Measurements from ENCODE around the gene ZBTB25. TPM values are rescaled to one million over a fixed set of nuclear protein-coding genes. Genes with fewer than 3 reads are reported as not detected.

ZBTB25 gene
- total RNA-seq, 4 donors from 2014 or later: 4.8 to 10.2 (median 5.6) TPM

DNA sequence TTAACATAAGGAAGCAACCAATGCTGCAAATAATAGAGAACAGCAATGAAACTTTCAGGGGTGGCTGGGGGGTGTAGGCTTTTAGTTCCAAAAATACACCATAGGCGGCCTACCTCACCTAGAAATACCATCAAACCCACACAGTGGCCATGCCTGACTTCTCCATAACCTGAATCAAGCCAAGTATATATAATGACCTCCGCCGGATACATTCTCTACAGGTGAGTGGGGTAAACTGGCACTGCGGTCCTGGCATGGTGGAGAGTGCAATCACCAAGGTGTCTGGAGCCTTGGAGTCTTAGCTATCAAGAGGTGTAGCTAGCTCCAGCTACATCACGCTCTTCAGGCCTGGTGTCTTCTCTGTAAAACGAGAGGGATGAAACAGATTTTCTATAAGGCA lies 1.2 kb downstream of the ZBTB25 start:
- Histone ChIP-seq H3K36me3 (no peaks in the 10 kb centered on the region), H3K4me3 (peak overlapping the region; percentile 71 to 92 (median 74)), H3K9me3 (no peaks in the 10 kb centered on the region), H3K4me1 (peaks cover 11 to 56% (median 48%) of the 10 kb centered on the region in 4 donors), H3K27ac (peak overlapping the region; percentile 98 to 100 (median 100)), H3K27me3 (no peaks in the 10 kb centered on the region)
- no peak for DNase-seq
- intact Hi-C loops (cut with DNase I; ENCODE audit: low total_unique reads): no loop called here
- WGBS, 2 donors (ENCODE audit: low coverage in 1 of 2): 18 to 80% methylated on average over 1 to 6 of the region's 6 CpGs
- TF ChIP-seq POLR2AphosphoS5 (IDR thresholded peaks at IDR 0.05) (no peak), POLR2A (IDR thresholded peaks at IDR 0.05) (no peak)
- in situ Hi-C loops (cut with MboI; ENCODE audit: low pct_ligation_motif_present in 1 of 4, low pct_unique_long_range_greater_than_20kb in 1 of 4, low sequenced_read_pairs in 3 of 4): no loop called here

GRCh38 chr14:64501411-64502171 lies 2.0 kb downstream of the ZBTB25 start:
- H3K9me3 ChIP-seq: no peaks in the 10 kb centered on the region
- peak overlapping the region in 2 of 4 donors; percentile 1 to 75 for H3K4me3 ChIP-seq
- peak overlapping the region; percentile 98 to 100 (median 100) for H3K27ac ChIP-seq
- DNase-seq: peak; percentile 68
- peak; percentile 69 to 75 (median 74) for TF ChIP-seq POLR2AphosphoS5 (IDR thresholded peaks at IDR 0.05)
- TF ChIP-seq POLR2A (IDR thresholded peaks at IDR 0.05): peak; percentile 43
- TF ChIP-seq EP300 (IDR thresholded peaks at IDR 0.05; ENCODE audit: low read depth): peak; percentile 60
- TF ChIP-seq, protein P1, sequence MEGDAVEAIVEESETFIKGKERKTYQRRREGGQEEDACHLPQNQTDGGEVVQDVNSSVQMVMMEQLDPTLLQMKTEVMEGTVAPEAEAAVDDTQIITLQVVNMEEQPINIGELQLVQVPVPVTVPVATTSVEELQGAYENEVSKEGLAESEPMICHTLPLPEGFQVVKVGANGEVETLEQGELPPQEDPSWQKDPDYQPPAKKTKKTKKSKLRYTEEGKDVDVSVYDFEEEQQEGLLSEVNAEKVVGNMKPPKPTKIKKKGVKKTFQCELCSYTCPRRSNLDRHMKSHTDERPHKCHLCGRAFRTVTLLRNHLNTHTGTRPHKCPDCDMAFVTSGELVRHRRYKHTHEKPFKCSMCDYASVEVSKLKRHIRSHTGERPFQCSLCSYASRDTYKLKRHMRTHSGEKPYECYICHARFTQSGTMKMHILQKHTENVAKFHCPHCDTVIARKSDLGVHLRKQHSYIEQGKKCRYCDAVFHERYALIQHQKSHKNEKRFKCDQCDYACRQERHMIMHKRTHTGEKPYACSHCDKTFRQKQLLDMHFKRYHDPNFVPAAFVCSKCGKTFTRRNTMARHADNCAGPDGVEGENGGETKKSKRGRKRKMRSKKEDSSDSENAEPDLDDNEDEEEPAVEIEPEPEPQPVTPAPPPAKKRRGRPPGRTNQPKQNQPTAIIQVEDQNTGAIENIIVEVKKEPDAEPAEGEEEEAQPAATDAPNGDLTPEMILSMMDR (IDR thresholded peaks at IDR 0.05): no peak
- H3K27me3 ChIP-seq: no peaks in the 10 kb centered on the region
- WGBS, 2 donors (ENCODE audit: low coverage in 1 of 2): 20 to 29% methylated on average over 4 to 8 of the region's 8 CpGs
- in situ Hi-C loops (cut with MboI; ENCODE audit: low pct_ligation_motif_present in 1 of 4, low pct_unique_long_range_greater_than_20kb in 1 of 4, low sequenced_read_pairs in 3 of 4) (no loop called here), intact Hi-C loops (cut with DNase I; ENCODE audit: low total_unique reads) (no loop called here)
- H3K4me1 ChIP-seq: peaks cover 11 to 47% (median 39%) of the 10 kb centered on the region in 4 donors
- no peaks in the 10 kb centered on the region for H3K36me3 ChIP-seq

GRCh38 chr14:64500088-64500487 lies 3.5 kb downstream of the ZBTB25 start:
- Histone ChIP-seq H3K4me3 (no peak overlapping the region), H3K27ac (peak overlapping the region in 1 of 4 donors; percentile 99), H3K36me3 (no peaks in the 10 kb centered on the region), H3K27me3 (no peaks in the 10 kb centered on the region), H3K4me1 (peaks cover 11 to 37% (median 30%) of the 10 kb centered on the region in 4 donors), H3K9me3 (no peaks in the 10 kb centered on the region)
- in situ Hi-C loops (cut with MboI; ENCODE audit: low pct_ligation_motif_present in 1 of 4, low pct_unique_long_range_greater_than_20kb in 1 of 4, low sequenced_read_pairs in 3 of 4) (no loop called here), intact Hi-C loops (cut with DNase I; ENCODE audit: low total_unique reads) (no loop called here)
- 93 to 100% methylated on average over 1 of the region's 1 CpG for WGBS, 2 donors (ENCODE audit: low coverage in 1 of 2)
- TF ChIP-seq POLR2A (IDR thresholded peaks at IDR 0.05): no peak
- TF ChIP-seq, protein P1 (IDR thresholded peaks at IDR 0.05): no peak
- TF ChIP-seq POLR2AphosphoS5 (IDR thresholded peaks at IDR 0.05): no peak
- no peak for TF ChIP-seq EP300 (IDR thresholded peaks at IDR 0.05; ENCODE audit: low read depth)
- DNase-seq: no peak

DNA sequence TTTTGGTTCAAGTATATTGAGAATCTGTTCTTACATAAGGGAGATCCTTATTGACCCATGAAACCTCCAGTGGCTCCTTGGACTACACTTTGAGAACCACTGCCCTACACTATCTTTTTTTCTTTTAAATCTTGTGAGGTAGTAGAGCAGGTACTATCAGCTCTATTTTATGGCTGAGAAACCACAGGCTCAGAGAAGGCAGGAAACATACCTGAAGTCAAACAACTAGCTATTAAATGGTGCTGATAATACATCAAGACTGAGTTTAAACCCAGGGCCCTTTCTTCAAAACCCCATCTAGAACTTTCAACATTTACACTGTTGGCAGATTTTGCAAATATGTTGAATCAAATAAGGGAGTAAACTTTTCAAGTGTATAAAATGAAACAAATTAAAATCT lies 6.9 kb downstream of the ZBTB25 start:
- no peaks in the 10 kb centered on the region for H3K9me3 ChIP-seq
- H3K36me3 ChIP-seq: no peaks in the 10 kb centered on the region
- DNase-seq: no peak
- peaks cover 5 to 26% (median 20%) of the 10 kb centered on the region in 4 donors for H3K4me1 ChIP-seq
- no peak overlapping the region for H3K4me3 ChIP-seq
- no peaks in the 10 kb centered on the region for H3K27me3 ChIP-seq
- intact Hi-C loops (cut with DNase I; ENCODE audit: low total_unique reads) (no loop called here), in situ Hi-C loops (cut with MboI; ENCODE audit: low pct_ligation_motif_present in 1 of 4, low pct_unique_long_range_greater_than_20kb in 1 of 4, low sequenced_read_pairs in 3 of 4) (loop anchor here in 1 of 4 donors (25.0 kb wide), 1 partner anchor 159 kb away; no protein-coding TSS in a partner anchor)
- H3K27ac ChIP-seq: no peak overlapping the region
- TF ChIP-seq POLR2AphosphoS5 (IDR thresholded peaks at IDR 0.05): no peak
- TF ChIP-seq, protein P1 (IDR thresholded peaks at IDR 0.05): no peak

All from transverse colon (tissue), 4 donors.